GM19238 (cell line): ENCODE data around the gene STIM1.
"Not testable (repeated sequence)": the region's sequence is repeated elsewhere in the genome, so short reads cannot be mapped to it uniquely, and the experiment has no call there.

Experiments
- DNase-seq: peaks from one replicate; pipeline ENCODE4 v3.0.0; 2011; ENCODE audit warnings: low spot score; ENCODE audit not compliant: insufficient read length

STIM1 gene

GRCh38 chr11:3853899-3854659, 1.4 kb upstream of the STIM1 start:
- DNase-seq, result no peak

GRCh38 chr11:3854660-3854976, 846 bp upstream of the STIM1 start:
- DNase-seq, result no peak

- DNase-seq, result no peak
Observed at GRCh38 chr11:3855808-3856491, 486 bp downstream of the STIM1 start.

- DNase-seq, result no peak
Observed at GRCh38 chr11:3856856-3857553, 1.5 kb downstream of the STIM1 start.

GRCh38 chr11:3857628-3858027, 2.2 kb downstream of the STIM1 start:
- DNase-seq, result no peak

GRCh38 chr11:3859373-3859881, 4.0 kb downstream of the STIM1 start:
- DNase-seq, result no peak

GRCh38 chr11:3860375-3860774, 4.9 kb downstream of the STIM1 start:
- DNase-seq, result no peak

- not testable (repeated sequence) for DNase-seq
Observed at GRCh38 chr11:3860898-3861393, 5.5 kb downstream of the STIM1 start.

- no peak for DNase-seq
Observed at GRCh38 chr11:3861683-3862082, 6.2 kb downstream of the STIM1 start.

GRCh38 chr11:3865388-3866193, 10.1 kb downstream of the STIM1 start:
- DNase-seq, result no peak

GRCh38 chr11:3866206-3866605, 10.7 kb downstream of the STIM1 start:
- no peak for DNase-seq

GRCh38 chr11:3866836-3867208, 11.4 kb downstream of the STIM1 start:
- no peak for DNase-seq

- no peak for DNase-seq
Observed at GRCh38 chr11:3867209-3868091, 12.0 kb downstream of the STIM1 start.

GRCh38 chr11:3873712-3874349, 18.4 kb downstream of the STIM1 start:
- no peak for DNase-seq

GRCh38 chr11:3876613-3877012, 21.1 kb downstream of the STIM1 start:
- DNase-seq, result no peak

- no peak for DNase-seq
Observed at GRCh38 chr11:3877364-3878257, 22.1 kb downstream of the STIM1 start.

GRCh38 chr11:3878258-3878584, 22.8 kb downstream of the STIM1 start:
- DNase-seq, result no peak

- no peak for DNase-seq
Observed at GRCh38 chr11:3879216-3879966, 23.9 kb downstream of the STIM1 start.
